Measurements from ENCODE around the gene SMIM12. TPM values are rescaled to one million over a fixed set of nuclear protein-coding genes. Genes with fewer than 3 reads are reported as not detected.

Gene SMIM12
- polyA plus RNA-seq, 2 of the 4 experiments (the other 2 are of a cell fraction): 35.8 to 37.5 TPM

DNA sequence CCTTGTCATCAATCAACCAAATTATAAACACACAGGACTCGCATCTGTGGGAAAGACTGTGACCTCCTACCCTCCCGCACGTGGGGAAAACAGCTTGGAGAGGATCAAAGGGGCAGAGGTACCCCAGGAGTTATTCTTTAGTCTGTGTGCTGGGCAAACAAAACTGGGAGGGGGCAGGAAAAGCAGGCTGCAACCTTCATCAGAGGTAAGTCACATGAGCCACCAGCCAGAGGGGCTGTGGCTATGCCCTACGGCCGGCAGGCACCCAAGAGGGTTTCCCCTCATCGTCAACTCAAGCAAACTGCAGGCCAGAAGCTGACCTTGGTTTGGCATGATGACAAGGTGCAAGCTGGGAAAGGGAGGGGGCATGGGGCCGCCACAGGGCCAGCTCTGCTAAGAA, 12.5 kb downstream of the SMIM12 start:
- FAIRE-seq: no peak

DNA sequence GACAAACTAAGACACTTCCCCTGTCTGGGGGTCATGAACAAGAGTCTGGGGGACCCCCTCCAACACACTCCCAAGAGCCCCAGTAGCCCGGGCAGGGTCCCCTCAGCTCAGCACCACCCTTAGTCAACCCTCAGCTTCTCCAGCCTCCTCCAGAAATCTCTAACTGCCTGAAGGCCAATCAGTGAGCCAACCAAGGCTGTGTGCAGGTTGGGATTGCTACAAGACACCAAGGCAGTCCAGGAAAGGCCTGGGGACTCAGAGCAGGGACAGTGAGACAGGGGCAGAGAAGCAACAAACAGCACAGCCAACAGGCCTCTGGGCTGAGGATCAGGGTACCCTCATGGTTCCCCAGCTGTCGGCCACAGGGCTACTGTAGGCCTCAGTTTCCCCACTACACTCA, 13.3 kb downstream of the SMIM12 start:
- Histone ChIP-seq H3K4me3 (no peak overlapping the region), H3K27ac (no peak overlapping the region), H3K4me2 (no peak overlapping the region), H3K9me3 (no peaks in the 10 kb centered on the region), H3K4me1 (no peaks in the 10 kb centered on the region)
- no peak for ATAC-seq
- no peak for TF ChIP-seq NPAS2 (CRISPR knock-in tag; IDR thresholded peaks at IDR 0.05; ENCODE audit: borderline replicate concordance)
- no peak for TF ChIP-seq POLR2AphosphoS2 (conservative IDR thresholded peaks at IDR 0.05; ENCODE audit: low read length)
- no peak for TF ChIP-seq MAFK (IDR thresholded peaks at IDR 0.05; ENCODE audit: partially characterized antibody)
- no peak for TF ChIP-seq KDM1A (IDR thresholded peaks at IDR 0.05; ENCODE audit: low read depth)
- TF ChIP-seq, protein P1, sequence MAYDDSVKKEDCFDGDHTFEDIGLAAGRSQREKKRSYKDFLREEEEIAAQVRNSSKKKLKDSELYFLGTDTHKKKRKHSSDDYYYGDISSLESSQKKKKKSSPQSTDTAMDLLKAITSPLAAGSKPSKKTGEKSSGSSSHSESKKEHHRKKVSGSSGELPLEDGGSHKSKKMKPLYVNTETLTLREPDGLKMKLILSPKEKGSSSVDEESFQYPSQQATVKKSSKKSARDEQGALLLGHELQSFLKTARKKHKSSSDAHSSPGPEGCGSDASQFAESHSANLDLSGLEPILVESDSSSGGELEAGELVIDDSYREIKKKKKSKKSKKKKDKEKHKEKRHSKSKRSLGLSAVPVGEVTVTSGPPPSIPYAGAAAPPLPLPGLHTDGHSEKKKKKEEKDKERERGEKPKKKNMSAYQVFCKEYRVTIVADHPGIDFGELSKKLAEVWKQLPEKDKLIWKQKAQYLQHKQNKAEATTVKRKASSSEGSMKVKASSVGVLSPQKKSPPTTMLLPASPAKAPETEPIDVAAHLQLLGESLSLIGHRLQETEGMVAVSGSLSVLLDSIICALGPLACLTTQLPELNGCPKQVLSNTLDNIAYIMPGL (CRISPR knock-in tag; IDR thresholded peaks at IDR 0.05; ENCODE audit: borderline replicate concordance): no peak
- TF ChIP-seq KDM5A (IDR thresholded peaks at IDR 0.05): no peak
- no peak for TF ChIP-seq JUN (IDR thresholded peaks at IDR 0.05)
- TF ChIP-seq EP300 (IDR thresholded peaks at IDR 0.05): no peak
- TF ChIP-seq RCOR1 (IDR thresholded peaks at IDR 0.05; ENCODE audit: low read depth, low read length): no peak
- TF ChIP-seq, protein P2, sequence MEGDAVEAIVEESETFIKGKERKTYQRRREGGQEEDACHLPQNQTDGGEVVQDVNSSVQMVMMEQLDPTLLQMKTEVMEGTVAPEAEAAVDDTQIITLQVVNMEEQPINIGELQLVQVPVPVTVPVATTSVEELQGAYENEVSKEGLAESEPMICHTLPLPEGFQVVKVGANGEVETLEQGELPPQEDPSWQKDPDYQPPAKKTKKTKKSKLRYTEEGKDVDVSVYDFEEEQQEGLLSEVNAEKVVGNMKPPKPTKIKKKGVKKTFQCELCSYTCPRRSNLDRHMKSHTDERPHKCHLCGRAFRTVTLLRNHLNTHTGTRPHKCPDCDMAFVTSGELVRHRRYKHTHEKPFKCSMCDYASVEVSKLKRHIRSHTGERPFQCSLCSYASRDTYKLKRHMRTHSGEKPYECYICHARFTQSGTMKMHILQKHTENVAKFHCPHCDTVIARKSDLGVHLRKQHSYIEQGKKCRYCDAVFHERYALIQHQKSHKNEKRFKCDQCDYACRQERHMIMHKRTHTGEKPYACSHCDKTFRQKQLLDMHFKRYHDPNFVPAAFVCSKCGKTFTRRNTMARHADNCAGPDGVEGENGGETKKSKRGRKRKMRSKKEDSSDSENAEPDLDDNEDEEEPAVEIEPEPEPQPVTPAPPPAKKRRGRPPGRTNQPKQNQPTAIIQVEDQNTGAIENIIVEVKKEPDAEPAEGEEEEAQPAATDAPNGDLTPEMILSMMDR (IDR thresholded peaks at IDR 0.05): no peak
- no peak for TF ChIP-seq ZFP36 (IDR thresholded peaks at IDR 0.05; ENCODE audit: borderline replicate concordance, partially characterized antibody)
- no peak for TF ChIP-seq RFX5 (IDR thresholded peaks at IDR 0.05)
- TF ChIP-seq, protein P3, sequence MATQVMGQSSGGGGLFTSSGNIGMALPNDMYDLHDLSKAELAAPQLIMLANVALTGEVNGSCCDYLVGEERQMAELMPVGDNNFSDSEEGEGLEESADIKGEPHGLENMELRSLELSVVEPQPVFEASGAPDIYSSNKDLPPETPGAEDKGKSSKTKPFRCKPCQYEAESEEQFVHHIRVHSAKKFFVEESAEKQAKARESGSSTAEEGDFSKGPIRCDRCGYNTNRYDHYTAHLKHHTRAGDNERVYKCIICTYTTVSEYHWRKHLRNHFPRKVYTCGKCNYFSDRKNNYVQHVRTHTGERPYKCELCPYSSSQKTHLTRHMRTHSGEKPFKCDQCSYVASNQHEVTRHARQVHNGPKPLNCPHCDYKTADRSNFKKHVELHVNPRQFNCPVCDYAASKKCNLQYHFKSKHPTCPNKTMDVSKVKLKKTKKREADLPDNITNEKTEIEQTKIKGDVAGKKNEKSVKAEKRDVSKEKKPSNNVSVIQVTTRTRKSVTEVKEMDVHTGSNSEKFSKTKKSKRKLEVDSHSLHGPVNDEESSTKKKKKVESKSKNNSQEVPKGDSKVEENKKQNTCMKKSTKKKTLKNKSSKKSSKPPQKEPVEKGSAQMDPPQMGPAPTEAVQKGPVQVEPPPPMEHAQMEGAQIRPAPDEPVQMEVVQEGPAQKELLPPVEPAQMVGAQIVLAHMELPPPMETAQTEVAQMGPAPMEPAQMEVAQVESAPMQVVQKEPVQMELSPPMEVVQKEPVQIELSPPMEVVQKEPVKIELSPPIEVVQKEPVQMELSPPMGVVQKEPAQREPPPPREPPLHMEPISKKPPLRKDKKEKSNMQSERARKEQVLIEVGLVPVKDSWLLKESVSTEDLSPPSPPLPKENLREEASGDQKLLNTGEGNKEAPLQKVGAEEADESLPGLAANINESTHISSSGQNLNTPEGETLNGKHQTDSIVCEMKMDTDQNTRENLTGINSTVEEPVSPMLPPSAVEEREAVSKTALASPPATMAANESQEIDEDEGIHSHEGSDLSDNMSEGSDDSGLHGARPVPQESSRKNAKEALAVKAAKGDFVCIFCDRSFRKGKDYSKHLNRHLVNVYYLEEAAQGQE (IDR thresholded peaks at IDR 0.05): no peak
- no peak for TF ChIP-seq HOXA7 (CRISPR knock-in tag; IDR thresholded peaks at IDR 0.05)
- TF ChIP-seq, protein P4, sequence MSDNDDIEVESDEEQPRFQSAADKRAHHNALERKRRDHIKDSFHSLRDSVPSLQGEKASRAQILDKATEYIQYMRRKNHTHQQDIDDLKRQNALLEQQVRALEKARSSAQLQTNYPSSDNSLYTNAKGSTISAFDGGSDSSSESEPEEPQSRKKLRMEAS (IDR thresholded peaks at IDR 0.05): no peak
- no peak for TF ChIP-seq CBX8 (IDR thresholded peaks at IDR 0.05)
- 89% methylated on average over 2 of the region's 2 CpGs for WGBS (ENCODE audit: missing lambda C conversion rate)
- ChIA-PET POLR2A (no interaction called here), CTCF (interaction anchor here (0.5 to 1.1 kb wide), 2 partner anchors 12 to 16 kb away, joined by 4 to 5 read pairs; no protein-coding TSS in a partner anchor)
- DNase-seq (ENCODE audit: low read depth in 1 of 2, low spot score in 1 of 2): no peak
- no peak for FAIRE-seq

More for the DNA sequence above, 12.5 kb downstream of the SMIM12 start:
- Histone ChIP-seq H3K4me1 (no peaks in the 10 kb centered on the region), H3K4me3 (no peak overlapping the region), H3K9me3 (no peaks in the 10 kb centered on the region), H3K4me2 (no peak overlapping the region), H3K27ac (no peak overlapping the region)
- ATAC-seq (no peak), DNase-seq (ENCODE audit: low read depth in 1 of 2, low spot score in 1 of 2) (no peak)
- ChIA-PET POLR2A (interaction anchor here (1.1 kb wide), 1 partner anchor 13 kb away, joined by 4 read pairs; the partner anchor contains the start of gene SMIM12), CTCF (interaction anchor here (1.1 to 2.2 kb wide), 3 partner anchors 13 to 19 kb away, joined by 4 to 7 read pairs (median 5); partner anchors contain the start of gene SMIM12)
- TF ChIP-seq MAZ (IDR thresholded peaks at IDR 0.05; ENCODE audit: borderline replicate concordance, low read depth, low read length): no peak
- 88% methylated on average over 7 of the region's 7 CpGs for WGBS (ENCODE audit: missing lambda C conversion rate)
